Endothelial cell of umbilical vein (primary cell): Measurements from ENCODE around the gene CHCHD3. TPM values are rescaled to one million over a fixed set of nuclear protein-coding genes. Genes with fewer than 3 reads are reported as not detected.

Experiments
- BruUV-seq: library from RNA; stranded (reverse); fragments of 400-500 nt; replicated peaks from 2 replicates; lab custom pipeline; 2021; lab: Mats Ljungman, UMichigan
- CTCF ChIA-PET: fragments of 300-600, 350-600 bp; sonication (Branson Sonifier 250); formaldehyde crosslinking; loops from one replicate; lab custom pipeline; 2021; ENCODE audit warnings: antibody characterized with exemption, inconsistent platforms; lab: Charles Lee
- POLR2A ChIA-PET: fragments of 300-600, 350-600 bp; sonication (Branson Sonifier 250); formaldehyde crosslinking; loops from one replicate; lab custom pipeline; 2021; ENCODE audit warnings: antibody characterized with exemption, inconsistent platforms; lab: Charles Lee
- DNase-seq: peaks from one replicate; pipeline ENCODE4 v3.0.0-alpha.2; 2011; ENCODE audit warnings: low read depth, low spot score
- FAIRE-seq: peaks from 2 replicates; lab custom pipeline; 2011; peaks lifted over from hg19 to GRCh38; lab: Jason Lieb, UNC
- H2AFZ ChIP-seq: 2 replicates; pipeline ENCODE4 v1.6.0; 2012; ENCODE audit warnings: low read depth, low read length, control low read depth, inconsistent platforms
- H3K27ac ChIP-seq: 2 replicates; pipeline ENCODE4 v1.5.1; 2011; ENCODE audit warnings: low read depth, mild to moderate bottlenecking, control low read depth, low read length, moderate library complexity; ENCODE audit not compliant: insufficient read depth
- H3K27me3 ChIP-seq, 2 experiments: 2 replicates each; pipeline versions ENCODE4 v1.6.0 to v1.6.1; 2011; ENCODE audit warnings: low read length in 2 of 2, mixed read lengths in 1 of 2; ENCODE audit not compliant: control insufficient read depth in 2 of 2, insufficient read depth in 2 of 2
- H3K36me3 ChIP-seq, 2 experiments: 2 replicates in 1 of 2; 3 replicates in 1 of 2; pipeline ENCODE4 v1.5.1; 2011; ENCODE audit warnings: low read length in 2 of 2, mild to moderate bottlenecking in 1 of 2, moderate library complexity in 1 of 2; ENCODE audit not compliant: control insufficient read depth in 2 of 2, insufficient read depth in 2 of 2; ENCODE audit errors: extremely low read depth in 1 of 2
- H3K4me1 ChIP-seq: 3 replicates; pipeline ENCODE4 v1.5.1; 2011; ENCODE audit warnings: mild to moderate bottlenecking, low read length; ENCODE audit not compliant: control insufficient read depth, insufficient read depth; ENCODE audit errors: extremely low read depth
- H3K4me2 ChIP-seq: 2 replicates; pipeline ENCODE4 v1.6.1; 2011; ENCODE audit warnings: low read length, control low read depth, mixed read lengths; ENCODE audit not compliant: insufficient read depth
- H3K4me3 ChIP-seq, 3 experiments: fragments of 200-600 bp in 1 of 3; sonication (generic), shearing (Covaris generic) in 1 of 3; replicated peaks in 1 of 3; 2 replicates each; pipeline ENCODE4 v1.5.1; 2011 to 2016; ENCODE audit warnings: control low read depth in 3 of 3, low read length in 3 of 3, mild to moderate bottlenecking in 2 of 3, inconsistent platforms in 1 of 3, low read depth in 1 of 3, moderate library complexity in 1 of 3; ENCODE audit not compliant: insufficient read depth in 1 of 3
- H3K79me2 ChIP-seq: 2 replicates; pipeline ENCODE4 v1.6.0; 2012; ENCODE audit warnings: low read length, inconsistent platforms; ENCODE audit not compliant: control insufficient read depth, insufficient read depth
- H3K9ac ChIP-seq: replicated peaks from 2 replicates; pipeline ENCODE3; 2011; ENCODE audit warnings: low read length, control low read depth; ENCODE audit not compliant: insufficient read depth; ENCODE audit errors: extremely low read depth
- H3K9me1 ChIP-seq: replicated peaks from 3 replicates; pipeline ENCODE4 v1.6.0; 2011; ENCODE audit warnings: mild to moderate bottlenecking, low read length; ENCODE audit not compliant: control insufficient read depth, insufficient read depth; ENCODE audit errors: extremely low read depth
- H3K9me3 ChIP-seq: replicated peaks from 2 replicates; pipeline ENCODE4 v1.5.1; 2012; ENCODE audit warnings: low read length, inconsistent platforms; ENCODE audit not compliant: control insufficient read depth, insufficient read depth
- H4K20me1 ChIP-seq: replicated peaks from 2 replicates; pipeline ENCODE3; 2011; ENCODE audit warnings: mild to moderate bottlenecking, low read length; ENCODE audit not compliant: control insufficient read depth, insufficient read depth; ENCODE audit errors: extremely low read depth
- FOS ChIP-seq: IDR thresholded peaks from 2 replicates; pipeline ENCODE4 v1.6.1; 2011; ENCODE audit warnings: mild to moderate bottlenecking, low read length, moderate library complexity, borderline replicate concordance; ENCODE audit not compliant: insufficient read depth
- GATA2 ChIP-seq: IDR thresholded peaks from 2 replicates; pipeline ENCODE4 v1.7.0; 2011; ENCODE audit warnings: low read depth, mild to moderate bottlenecking, moderate library complexity, mixed read lengths, low read length; ENCODE audit not compliant: insufficient read length, insufficient read depth
- JUN ChIP-seq: IDR thresholded peaks from 2 replicates; pipeline ENCODE4 v1.6.1; 2011; ENCODE audit warnings: borderline replicate concordance, low read depth; ENCODE audit not compliant: insufficient read length, insufficient read depth
- MYC ChIP-seq: IDR thresholded peaks from one replicate; pipeline ENCODE4 v1.6.1; 2011; ENCODE audit warnings: mild to moderate bottlenecking, low read depth, low read length
- POLR2A ChIP-seq: IDR thresholded peaks from 2 replicates; pipeline ENCODE4 v1.6.1; 2012; ENCODE audit warnings: low read depth, mild to moderate bottlenecking, control low read depth, low read length
- dilution Hi-C: fragments of 300-500 bp; cut with MboI; formaldehyde crosslinking; loops from one replicate; pipeline ENCODE4 v1.15.0; 2019; ENCODE audit warnings: low sequenced_read_pairs; ENCODE audit not compliant: extremely low pct_ligation_motif_present
- intact Hi-C: fragments of 100-400 bp; cut with micrococcal nuclease; formaldehyde crosslinking; loops from one replicate; pipeline ENCODE4 v1.10.0; 2022
- polyA plus RNA-seq, 4 experiments: library from polyadenylated mRNA; depleted of rRNA in 3 of 4; stranded (reverse) in 3 of 4; unstranded in 1 of 4; fragments of >200 nt; gene quantifications; 2 replicates each; pipeline versions ENCODE4 v1.2.1 to v1.2.3, GENCODE V29; 2011 to 2012; ENCODE audit warnings: missing spikeins in 1 of 4
- total RNA-seq: library from RNA; stranded (reverse); gene quantifications from 2 replicates; pipeline ENCODE4 v1.2.3, GENCODE V29; 2021
- TF ChIP-seq, protein P1 (sequence below), 2 donors: IDR thresholded peaks; 1 replicate in 1 of 2; 2 replicates in 1 of 2; pipeline ENCODE4 v1.5.1; 2011; ENCODE audit warnings: low read length in 2 of 2, mild to moderate bottlenecking in 2 of 2, moderate library complexity in 2 of 2, control low read depth in 1 of 2, inconsistent platforms in 1 of 2, low read depth in 1 of 2; ENCODE audit not compliant: insufficient read depth in 1 of 2; ENCODE audit errors: extremely low read depth in 1 of 2

The CHCHD3 gene
- total and polyA plus RNA-seq, 2 donors (not counting 3 experiments of a cell fraction or from before 2014, with no cell fraction given): 22.0 to 63.7 TPM

DNA sequence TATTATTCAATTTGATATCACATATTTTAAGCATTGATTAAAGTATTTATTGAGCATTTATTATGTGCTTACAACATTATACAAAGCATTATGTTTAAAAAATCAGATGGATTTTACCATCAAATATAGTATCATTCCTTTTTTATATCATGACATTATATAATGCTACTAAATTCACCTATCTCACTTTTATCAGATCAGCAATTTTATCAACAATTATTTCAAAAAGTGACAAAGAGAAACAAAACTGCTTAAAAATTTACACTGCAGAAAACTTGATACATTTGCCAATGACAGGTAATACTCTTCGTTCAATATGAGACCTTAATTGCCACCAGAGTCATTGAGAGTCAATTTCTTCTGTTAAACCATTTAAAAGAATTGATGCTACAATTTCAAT is 82.0 kb downstream of the CHCHD3 start:
- no peaks in the 10 kb centered on the region for H3K36me3 ChIP-seq
- H3K9me1 ChIP-seq: no peaks in the 10 kb centered on the region
- TF ChIP-seq POLR2A (no peak), JUN (no peak)
- intact Hi-C loops: no loop called here
- H3K27ac ChIP-seq: no peak overlapping the region
- ChIA-PET CTCF (interaction anchor here (0.5 kb wide), 1 partner anchor 67 kb away, joined by 3 read pairs; no protein-coding TSS in a partner anchor), POLR2A (no interaction called here)
- dilution Hi-C loops: no loop called here
- FAIRE-seq: no peak
- no peak overlapping the region for H2AFZ ChIP-seq
- no peaks in the 10 kb centered on the region for H3K9me3 ChIP-seq
- DNase-seq: no peak
- H3K79me2 ChIP-seq: peaks cover 33% of the 10 kb centered on the region
- H3K9ac ChIP-seq: no peak overlapping the region
- H4K20me1 ChIP-seq: peaks cover 2% of the 10 kb centered on the region
- no peaks in the 10 kb centered on the region for H3K27me3 ChIP-seq
- no peak overlapping the region for H3K4me3 ChIP-seq
- no peak overlapping the region for H3K4me2 ChIP-seq
- no TSS peak for BruUV-seq
- H3K4me1 ChIP-seq: peaks cover 3% of the 10 kb centered on the region

DNA sequence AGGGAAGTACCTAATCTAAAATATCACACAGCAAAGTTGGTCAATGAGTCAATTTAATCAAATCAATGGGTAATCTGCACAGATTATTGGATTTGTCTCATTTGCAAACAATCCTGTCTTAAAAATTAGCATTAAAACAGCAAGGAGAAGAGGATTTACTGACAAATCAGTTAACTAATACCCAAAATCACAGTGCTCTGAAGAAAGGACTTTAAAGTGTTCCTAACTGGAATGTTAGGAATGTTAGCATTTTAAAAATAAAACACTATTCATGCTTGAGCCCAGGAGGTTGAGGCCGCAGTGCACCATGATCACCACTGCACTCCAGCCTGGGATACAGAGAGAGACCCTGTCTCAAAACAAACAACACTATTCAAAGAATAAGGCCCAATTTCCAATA is 83.1 kb downstream of the CHCHD3 start:
- peaks cover 38% of the 10 kb centered on the region for H3K79me2 ChIP-seq
- ChIA-PET CTCF (no interaction called here), POLR2A (no interaction called here)
- no peak for FAIRE-seq
- BruUV-seq: no TSS peak
- no peaks in the 10 kb centered on the region for H3K36me3 ChIP-seq
- no peak overlapping the region for H3K4me3 ChIP-seq
- no peaks in the 10 kb centered on the region for H3K27me3 ChIP-seq
- TF ChIP-seq GATA2: no peak
- TF ChIP-seq FOS: no peak
- TF ChIP-seq, protein P1, sequence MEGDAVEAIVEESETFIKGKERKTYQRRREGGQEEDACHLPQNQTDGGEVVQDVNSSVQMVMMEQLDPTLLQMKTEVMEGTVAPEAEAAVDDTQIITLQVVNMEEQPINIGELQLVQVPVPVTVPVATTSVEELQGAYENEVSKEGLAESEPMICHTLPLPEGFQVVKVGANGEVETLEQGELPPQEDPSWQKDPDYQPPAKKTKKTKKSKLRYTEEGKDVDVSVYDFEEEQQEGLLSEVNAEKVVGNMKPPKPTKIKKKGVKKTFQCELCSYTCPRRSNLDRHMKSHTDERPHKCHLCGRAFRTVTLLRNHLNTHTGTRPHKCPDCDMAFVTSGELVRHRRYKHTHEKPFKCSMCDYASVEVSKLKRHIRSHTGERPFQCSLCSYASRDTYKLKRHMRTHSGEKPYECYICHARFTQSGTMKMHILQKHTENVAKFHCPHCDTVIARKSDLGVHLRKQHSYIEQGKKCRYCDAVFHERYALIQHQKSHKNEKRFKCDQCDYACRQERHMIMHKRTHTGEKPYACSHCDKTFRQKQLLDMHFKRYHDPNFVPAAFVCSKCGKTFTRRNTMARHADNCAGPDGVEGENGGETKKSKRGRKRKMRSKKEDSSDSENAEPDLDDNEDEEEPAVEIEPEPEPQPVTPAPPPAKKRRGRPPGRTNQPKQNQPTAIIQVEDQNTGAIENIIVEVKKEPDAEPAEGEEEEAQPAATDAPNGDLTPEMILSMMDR (IDR thresholded peaks at IDR 0.05; ENCODE audit: extremely low read depth in 1 of 2, insufficient read depth in 1 of 2, low read depth in 1 of 2, low read length in 2 of 2): no peak
- TF ChIP-seq MYC: no peak
- peaks cover 2% of the 10 kb centered on the region for H4K20me1 ChIP-seq
- H3K27ac ChIP-seq: no peak overlapping the region
- dilution Hi-C loops: no loop called here
- no peaks in the 10 kb centered on the region for H3K9me1 ChIP-seq
- H3K9ac ChIP-seq: no peak overlapping the region
- H2AFZ ChIP-seq: no peak overlapping the region
- no peak for DNase-seq
- peaks cover 3% of the 10 kb centered on the region for H3K4me1 ChIP-seq
- no peaks in the 10 kb centered on the region for H3K9me3 ChIP-seq
- no peak overlapping the region for H3K4me2 ChIP-seq
- intact Hi-C loops: no loop called here
